GM12801 (cell line): ENCODE results near the gene PDZD7.

Experiments
- CTCF ChIP-seq: IDR thresholded peaks from one replicate; pipeline ENCODE4 v1.5.1; 2011; ENCODE audit warnings: control low read depth; ENCODE audit not compliant: insufficient read length; ENCODE audit errors: extremely low read depth

The PDZD7 gene

GRCh38 chr10:100968863-100969186 is 62.1 kb downstream of the PDZD7 start:
- no peak for TF ChIP-seq CTCF

- TF ChIP-seq CTCF, result no peak
These were observed 62.7 kb downstream of the PDZD7 start for GRCh38 chr10:100968062-100968736.

- no peak for TF ChIP-seq CTCF
These were observed 63.6 kb downstream of the PDZD7 start for GRCh38 chr10:100967332-100967731.

DNA sequence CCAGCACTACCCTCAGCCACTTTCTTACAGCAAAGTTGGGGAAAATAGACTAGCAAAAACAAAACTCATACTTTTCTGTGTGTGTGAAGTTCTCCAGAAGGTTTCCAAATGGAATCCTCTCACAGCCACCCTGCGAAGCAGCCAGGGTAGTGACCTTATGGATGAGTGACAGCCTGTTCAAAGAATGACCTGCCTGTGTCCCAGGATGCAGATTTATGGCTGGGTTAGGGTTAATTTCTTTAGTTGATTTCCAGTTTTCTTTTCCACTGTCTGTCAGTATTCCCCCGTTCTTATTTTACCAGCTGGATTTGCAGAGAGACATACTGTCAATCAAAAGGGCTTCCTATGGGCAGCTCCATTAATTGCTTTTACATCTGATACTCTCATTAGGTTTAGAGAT is 64.0 kb downstream of the PDZD7 start:
- TF ChIP-seq CTCF, result no peak

GRCh38 chr10:100965820-100966219 is 65.1 kb downstream of the PDZD7 start:
- TF ChIP-seq CTCF, result no peak

GRCh38 chr10:100963826-100964225 is 67.1 kb downstream of the PDZD7 start:
- TF ChIP-seq CTCF, result no peak

DNA sequence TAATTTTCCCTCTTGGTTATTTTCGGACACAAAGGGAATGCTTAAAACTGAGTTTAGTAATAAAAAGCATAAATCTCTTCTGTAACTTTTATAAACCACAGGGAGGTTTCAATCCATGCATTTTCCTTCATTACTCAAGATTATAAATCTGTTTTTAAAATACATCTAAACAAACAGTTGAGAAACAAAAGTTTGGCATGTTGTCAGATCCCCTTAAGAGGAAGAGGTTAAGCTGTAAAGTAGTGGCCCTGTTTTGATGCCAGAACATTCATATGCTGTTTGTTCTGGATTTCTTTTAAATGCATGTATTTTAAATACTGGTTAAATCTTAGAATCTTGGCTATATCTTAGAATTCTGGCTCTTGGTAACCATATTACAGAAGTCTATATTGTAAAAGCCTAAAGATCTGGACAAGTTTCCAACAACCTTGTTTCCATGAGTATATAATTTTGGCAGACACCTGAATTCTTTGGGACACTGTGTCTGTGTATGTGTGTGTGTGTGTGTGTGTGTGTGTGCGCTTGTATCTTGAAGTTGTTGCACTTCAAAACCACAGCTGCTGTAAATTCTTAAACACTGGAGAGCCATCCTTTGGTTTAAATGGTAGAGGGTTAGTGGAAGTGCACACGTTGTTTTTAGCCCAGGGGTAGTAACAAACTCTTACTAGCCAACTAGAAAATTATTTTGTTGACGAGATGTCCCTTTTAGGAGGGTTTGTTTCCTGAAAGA is 68.4 kb downstream of the PDZD7 start:
- no peak for TF ChIP-seq CTCF
